ENCODE measurements around the gene VGLL4.
A peak's percentile ranks its signal among the peaks of the same experiment; 100 is the strongest.

The VGLL4 gene

GRCh38 chr3:11637901-11638458 lies 5.7 kb downstream of the VGLL4 start:
- H3K4me3 ChIP-seq (ENCODE audit: control insufficient read depth, low read depth, low read length), result peak overlapping the region; percentile 13
- DNase-seq (ENCODE audit: low read depth), result peak; percentile 83

GRCh38 chr3:11636394-11636770 lies 7.3 kb downstream of the VGLL4 start:
- no peak overlapping the region for H3K4me3 ChIP-seq (ENCODE audit: control insufficient read depth, low read depth, low read length)
- TF ChIP-seq CTCF (IDR thresholded peaks at IDR 0.05; ENCODE audit: control insufficient read depth, insufficient read depth, low read depth, low read length, missing control alignments), result no peak
- no peak for DNase-seq (ENCODE audit: low read depth)

More at GRCh38 chr3:11637901-11638458, 5.7 kb downstream of the VGLL4 start:
- TF ChIP-seq CTCF (IDR thresholded peaks at IDR 0.05; ENCODE audit: control insufficient read depth, insufficient read depth, low read depth, low read length, missing control alignments), result no peak

GRCh38 chr3:11635680-11636393 lies 7.9 kb downstream of the VGLL4 start:
- no peak for TF ChIP-seq CTCF (IDR thresholded peaks at IDR 0.05; ENCODE audit: control insufficient read depth, insufficient read depth, low read depth, low read length, missing control alignments)
- DNase-seq (ENCODE audit: low read depth), result no peak
- H3K4me3 ChIP-seq (ENCODE audit: control insufficient read depth, low read depth, low read length), result no peak overlapping the region

- DNase-seq (ENCODE audit: low read depth), result no peak
- no peak overlapping the region for H3K4me3 ChIP-seq (ENCODE audit: control insufficient read depth, low read depth, low read length)
- no peak for TF ChIP-seq CTCF (IDR thresholded peaks at IDR 0.05; ENCODE audit: control insufficient read depth, insufficient read depth, low read depth, low read length, missing control alignments)
Observed at GRCh38 chr3:11634974-11635612, 8.6 kb downstream of the VGLL4 start.

- H3K4me3 ChIP-seq (ENCODE audit: control insufficient read depth, low read depth, low read length), result no peak overlapping the region
- DNase-seq (ENCODE audit: low read depth), result no peak
Observed at GRCh38 chr3:11634081-11634635, 9.6 kb downstream of the VGLL4 start.

More at GRCh38 chr3:11634081-11634635, 9.6 kb downstream of the VGLL4 start:
- TF ChIP-seq CTCF (IDR thresholded peaks at IDR 0.05; ENCODE audit: control insufficient read depth, insufficient read depth, low read depth, low read length, missing control alignments), result no peak
